ENCODE measurements around the gene TDRD6.
"Not testable (repeated sequence)": the region's sequence is repeated elsewhere in the genome, so short reads cannot be mapped to it uniquely, and the experiment has no call there.

TDRD6 gene, protein sequence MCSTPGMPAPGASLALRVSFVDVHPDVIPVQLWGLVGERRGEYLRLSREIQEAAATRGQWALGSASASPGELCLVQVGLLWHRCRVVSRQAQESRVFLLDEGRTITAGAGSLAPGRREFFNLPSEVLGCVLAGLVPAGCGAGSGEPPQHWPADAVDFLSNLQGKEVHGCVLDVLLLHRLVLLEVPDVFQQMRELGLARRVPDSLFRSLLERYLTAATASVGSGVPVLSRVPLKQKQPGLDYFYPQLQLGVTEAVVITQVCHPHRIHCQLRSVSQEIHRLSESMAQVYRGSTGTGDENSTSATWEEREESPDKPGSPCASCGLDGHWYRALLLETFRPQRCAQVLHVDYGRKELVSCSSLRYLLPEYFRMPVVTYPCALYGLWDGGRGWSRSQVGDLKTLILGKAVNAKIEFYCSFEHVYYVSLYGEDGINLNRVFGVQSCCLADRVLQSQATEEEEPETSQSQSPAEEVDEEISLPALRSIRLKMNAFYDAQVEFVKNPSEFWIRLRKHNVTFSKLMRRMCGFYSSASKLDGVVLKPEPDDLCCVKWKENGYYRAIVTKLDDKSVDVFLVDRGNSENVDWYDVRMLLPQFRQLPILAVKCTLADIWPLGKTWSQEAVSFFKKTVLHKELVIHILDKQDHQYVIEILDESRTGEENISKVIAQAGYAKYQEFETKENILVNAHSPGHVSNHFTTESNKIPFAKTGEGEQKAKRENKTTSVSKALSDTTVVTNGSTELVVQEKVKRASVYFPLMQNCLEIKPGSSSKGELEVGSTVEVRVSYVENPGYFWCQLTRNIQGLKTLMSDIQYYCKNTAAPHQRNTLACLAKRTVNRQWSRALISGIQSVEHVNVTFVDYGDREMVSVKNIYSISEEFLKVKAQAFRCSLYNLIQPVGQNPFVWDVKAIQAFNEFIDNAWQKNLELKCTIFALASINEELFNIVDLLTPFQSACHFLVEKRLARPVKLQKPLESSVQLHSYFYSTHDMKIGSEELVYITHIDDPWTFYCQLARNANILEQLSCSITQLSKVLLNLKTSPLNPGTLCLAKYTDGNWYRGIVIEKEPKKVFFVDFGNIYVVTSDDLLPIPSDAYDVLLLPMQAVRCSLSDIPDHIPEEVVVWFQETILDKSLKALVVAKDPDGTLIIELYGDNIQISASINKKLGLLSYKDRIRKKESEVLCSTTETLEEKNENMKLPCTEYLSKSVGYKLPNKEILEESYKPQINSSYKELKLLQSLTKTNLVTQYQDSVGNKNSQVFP (N-terminal part only)

DNA sequence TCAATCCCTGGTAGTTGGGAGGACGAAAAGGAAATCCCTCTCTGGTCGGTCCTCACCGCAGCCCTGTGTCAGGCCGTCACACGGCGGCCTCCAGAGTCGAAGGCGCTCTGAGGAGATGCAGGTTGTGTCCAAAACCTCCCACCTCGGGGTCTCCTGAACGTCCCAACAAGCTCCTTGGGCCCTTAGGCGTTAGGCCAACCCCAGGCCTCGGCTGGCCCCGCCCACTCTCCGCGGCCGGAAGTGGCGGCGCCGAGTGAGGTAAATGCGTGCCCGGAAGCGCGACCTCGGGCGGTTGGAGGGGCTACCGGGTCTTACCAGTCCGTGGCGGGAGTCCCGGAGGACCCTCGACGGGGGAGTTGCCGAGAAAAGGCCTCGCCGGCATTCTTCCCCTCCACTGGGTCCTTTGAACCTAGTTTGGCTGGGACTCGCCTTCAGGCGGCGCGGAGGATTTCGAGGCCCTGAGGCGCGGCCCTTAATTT, at the start of gene TDRD6:
TSS of gene TDRD6 (plus strand) at position 267 of the 479 bp plus-strand sequence. CDS start 244 bp downstream, outside the sequence.
- DNase-seq: no peak

DNA sequence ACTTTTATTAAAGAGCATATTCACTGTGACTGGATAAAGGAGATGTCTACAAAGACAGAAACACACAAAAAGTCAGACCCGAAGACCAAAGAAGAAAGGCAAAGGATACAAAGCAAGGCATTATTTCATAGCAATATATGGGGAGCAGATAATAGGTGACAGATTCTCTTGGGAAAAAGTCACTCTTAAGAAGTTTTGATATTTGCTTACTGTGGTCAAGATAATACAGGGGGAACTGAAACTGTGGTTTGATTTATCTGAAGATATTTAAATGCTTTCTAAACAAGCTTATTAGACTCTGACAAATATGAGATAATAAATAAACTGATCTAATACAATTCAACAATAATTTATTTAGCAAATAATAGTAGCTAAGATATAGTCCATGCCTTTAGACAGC, 49.8 kb upstream of the TDRD6 start:
- DNase-seq: no peak

DNA sequence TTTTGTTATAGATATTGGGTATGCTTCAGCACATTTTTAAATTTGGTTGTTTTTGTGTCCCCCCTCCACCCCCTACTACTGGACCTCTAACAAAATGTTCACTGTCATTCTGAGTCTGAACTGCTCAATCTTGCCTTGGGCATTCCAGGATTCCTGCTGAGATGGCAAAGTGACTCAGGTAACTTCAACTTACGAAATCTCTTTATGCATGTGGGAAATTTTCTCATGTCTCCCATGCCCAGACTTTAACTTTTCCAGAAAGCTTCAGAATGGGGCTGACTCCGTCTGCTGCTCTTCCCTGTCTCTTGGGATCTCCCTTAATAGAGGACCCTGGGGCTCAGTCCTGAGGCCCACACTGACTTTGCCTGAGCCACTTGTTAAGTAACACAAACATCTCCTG, 49.0 kb upstream of the TDRD6 start:
- no peak for DNase-seq

DNA sequence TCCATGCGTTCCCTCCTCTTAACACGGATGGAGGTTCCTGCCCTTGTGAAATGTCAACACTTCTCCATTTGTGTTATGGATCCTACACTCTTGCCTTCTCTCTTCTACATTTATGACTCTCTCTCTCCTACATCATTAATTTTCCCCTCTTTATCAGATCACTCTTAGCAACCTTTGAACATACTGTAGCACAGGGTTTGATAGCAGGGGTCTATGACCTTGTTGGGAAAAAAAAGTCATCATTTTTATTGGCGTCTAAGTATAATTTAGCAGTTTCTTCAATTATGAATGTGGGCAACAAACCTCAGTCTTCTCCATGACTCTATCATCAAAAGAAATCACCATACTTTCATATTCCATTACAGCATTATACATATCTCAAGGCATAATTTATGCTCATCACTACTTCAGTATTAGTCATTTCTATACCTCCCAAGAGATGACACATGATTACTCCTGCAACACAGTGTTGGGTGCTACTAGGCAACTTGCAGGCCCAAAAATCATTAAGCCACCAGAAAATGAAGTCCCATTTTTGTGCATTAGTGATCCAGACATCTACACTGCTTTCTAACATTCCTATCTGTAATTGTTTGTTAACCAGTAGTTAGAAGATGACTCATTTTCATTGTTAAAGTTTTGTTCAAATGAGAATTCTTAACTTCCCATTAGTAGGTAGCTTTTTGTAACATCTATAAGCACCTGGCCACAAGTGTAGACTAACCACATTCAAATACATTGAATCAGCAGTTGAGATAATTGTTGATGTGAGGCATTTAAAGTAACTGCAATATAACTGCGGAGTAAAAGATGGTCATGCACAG, 44.5 kb upstream of the TDRD6 start:
- no peak for DNase-seq

DNA sequence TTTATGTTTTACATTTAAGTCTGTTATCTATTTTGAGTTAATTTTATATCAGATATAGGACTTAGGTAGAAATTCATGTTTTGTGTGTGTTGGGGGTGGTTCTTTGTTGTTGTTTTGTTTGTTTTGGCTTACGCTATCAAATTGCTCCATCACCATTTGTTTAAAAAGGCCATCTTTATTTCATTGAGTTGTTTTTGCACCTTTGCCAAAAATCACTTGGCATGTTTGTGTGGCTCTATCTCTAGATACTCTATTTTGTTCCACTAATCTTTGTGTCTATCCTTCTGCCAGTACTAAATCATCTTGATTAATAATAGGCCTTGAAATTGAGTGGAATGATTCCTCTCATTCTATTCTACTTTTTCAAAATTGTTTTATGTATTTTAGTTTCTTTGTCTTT, 42.4 kb upstream of the TDRD6 start:
- no peak for DNase-seq

DNA sequence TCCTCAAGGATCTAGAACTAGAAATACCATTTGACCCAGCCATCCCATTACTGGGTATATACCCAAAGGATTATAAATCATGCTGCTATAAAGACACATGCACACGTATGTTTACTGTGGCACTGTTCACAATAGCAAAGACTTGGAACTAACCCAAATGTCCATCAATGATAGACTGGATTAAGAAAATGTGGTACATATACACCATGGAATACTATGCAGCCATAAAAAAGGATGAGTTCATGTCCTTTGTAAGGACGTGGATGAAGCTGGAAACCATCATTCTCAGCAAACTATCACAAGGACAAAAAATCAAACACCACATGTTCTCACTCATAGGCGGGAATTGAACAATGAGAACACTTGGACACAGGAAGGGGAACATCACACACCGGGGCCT, 39.6 kb upstream of the TDRD6 start:
- not testable (repeated sequence) for DNase-seq

DNA sequence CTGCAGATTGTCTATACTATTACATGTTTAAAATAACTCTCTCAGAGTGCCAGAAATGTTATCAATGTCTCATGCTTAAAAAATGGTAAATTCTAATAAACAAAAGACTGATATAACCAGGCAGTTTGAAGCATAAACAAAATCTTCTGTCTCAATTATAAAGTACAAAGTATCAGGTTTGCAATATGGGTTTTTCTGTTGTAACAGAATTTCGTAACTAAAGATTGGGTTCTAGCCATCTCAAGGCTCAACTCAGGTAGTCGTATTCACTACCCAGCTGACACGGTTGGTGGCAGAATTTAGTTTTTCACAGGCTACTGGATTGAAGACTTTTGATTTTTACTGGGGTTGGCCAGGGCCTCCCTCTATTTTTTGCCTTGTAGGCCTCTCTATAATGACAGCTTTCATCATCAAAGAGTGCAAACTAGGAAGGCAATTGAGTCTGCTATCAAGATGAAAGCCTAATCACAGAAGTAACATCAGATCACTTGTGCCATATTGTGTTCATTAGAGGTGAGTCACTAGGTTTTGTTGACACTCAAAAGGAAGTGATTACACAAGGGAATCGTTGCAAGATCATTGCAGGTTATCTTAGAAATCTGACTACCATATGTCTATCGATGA, 38.7 kb upstream of the TDRD6 start:
- DNase-seq: no peak

DNA sequence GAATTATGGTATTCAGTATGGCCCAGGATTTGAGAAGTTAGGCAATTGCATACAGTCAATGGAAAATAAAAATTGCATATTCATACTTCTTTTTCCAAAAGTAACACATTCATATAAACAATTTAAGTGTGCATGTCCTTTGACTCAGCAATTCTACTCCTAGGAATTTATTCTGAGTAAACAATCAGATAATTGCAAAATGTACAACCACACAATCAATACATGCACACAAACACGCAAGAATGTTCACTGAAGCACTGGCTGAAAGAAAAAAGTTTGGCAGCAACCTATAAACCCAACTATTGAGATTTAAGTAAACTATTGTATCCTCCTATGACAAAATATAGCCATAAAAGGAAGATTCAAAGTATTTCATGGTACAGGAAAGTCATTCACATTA, 36.7 kb upstream of the TDRD6 start:
- DNase-seq: no peak

DNA sequence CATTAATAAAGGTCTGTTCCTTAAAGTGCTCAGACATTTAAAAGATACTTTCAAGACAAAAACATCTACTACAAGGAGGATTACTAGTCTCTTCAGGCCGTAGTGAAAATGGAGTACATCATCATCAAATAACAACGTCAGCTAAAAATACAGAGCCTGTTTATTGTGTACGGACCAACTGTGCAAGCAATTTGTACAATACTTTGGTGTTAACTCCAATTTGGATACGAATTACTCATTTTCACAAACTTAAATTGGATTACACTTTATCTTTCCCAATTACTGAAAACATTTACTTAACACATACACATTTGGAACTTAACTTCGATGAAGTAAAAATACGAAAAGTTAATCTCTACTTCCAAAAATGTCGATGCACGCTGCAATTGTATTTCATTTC, 35.9 kb upstream of the TDRD6 start:
- no peak for DNase-seq

DNA sequence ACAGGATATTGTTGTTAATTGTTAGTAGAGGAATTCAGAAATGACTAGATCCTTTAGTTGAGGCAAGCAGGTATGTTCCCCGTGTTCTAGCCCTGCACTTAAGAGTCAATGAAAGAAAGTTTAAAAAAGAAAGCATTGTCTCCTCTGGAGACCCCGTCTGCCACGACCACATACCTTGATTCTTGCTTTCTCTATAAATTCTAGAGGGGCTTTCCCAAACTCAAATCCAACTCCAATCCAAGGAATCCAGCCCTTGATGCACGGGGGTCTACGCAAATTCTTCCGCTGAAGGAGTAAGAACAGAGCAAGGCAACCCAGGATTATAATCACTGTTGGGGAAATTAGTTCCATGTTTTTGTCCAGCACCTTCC, 35.5 kb upstream of the TDRD6 start:
- DNase-seq: no peak

DNA sequence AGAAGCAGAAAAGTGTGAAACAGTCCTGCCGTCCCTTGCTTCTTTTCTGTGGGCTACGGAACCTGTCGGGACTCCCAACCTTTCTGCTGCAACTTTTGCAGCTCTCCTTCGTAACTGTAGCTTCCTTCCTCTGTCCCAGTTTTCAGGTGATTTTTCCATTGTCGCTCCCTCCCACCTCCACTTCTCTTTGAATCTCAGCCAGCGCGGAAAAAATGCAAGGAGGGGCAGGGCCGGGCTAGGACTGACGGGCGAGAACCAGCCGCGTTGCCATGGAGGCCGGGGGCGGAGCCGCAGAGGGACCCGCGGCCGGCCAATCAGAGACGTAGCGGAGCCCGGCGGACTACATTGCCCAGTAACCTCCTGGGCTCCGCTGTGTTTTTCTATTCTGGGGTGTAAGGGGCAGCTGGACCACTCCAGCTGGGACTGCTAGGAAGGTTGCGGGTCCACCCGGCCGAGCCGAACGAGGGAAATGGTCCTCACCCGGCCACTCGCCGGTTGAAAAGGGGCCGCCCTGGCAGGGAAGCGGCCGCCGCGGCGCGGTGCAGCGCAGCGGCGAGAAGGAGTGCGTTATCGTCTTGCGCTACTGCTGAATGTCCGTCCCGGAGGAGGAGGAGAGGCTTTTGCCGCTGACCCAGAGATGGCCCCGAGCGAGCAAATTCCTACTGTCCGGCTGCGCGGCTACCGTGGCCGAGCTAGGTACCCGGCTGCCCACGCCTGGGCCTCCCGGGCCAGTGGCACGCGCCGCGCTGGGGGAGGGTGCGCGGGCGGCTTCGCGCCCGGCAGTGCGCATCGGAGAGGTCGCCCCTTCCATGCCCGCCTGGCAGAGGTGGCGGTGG, 34.9 kb upstream of the TDRD6 start, which contains the start of the genes CYP39A1 and SLC25A27:
TSS of gene CYP39A1 (minus strand) at position 216 of the 836 bp plus-strand sequence. CDS start 236 bp downstream, outside the sequence.
TSS of gene SLC25A27 (plus strand) at position 373 of the 836 bp plus-strand sequence. CDS start at position 591, 218 bp downstream.
- DNase-seq: no peak

DNA sequence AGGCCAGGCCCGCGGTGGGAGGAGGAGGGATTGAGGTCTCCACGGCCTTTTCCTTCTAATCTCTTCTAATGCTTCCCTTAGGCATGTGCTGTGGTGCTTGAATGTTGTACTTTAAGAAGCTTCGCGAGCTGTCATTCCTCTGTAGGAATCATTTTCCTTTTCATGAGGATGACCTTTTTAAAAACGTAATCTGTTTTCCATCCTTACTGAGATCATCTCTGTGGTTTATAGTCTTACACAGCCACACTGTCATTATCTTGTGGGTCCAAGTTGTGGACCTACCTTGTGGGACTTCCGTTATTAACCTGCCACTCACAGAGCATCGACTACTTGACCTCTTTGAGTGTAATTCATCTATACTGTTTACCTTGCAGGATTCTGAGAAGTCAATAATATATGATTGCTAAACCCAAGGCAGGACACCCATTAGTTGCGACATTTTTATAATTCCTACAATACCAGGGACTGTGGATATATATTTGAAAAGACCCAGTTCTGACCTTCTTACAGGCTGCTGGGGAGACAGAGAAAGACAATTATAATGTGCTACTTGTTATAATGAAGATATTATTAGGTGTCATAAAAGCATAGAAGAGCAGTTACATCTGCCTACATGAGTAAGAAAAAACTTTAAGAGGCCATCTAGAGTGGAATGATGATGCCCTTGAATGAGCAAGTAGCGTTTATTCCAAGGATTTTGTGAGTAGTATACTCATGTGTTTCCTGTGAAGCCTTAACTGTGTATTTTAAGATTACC, 34.1 kb upstream of the TDRD6 start:
- no peak for DNase-seq

DNA sequence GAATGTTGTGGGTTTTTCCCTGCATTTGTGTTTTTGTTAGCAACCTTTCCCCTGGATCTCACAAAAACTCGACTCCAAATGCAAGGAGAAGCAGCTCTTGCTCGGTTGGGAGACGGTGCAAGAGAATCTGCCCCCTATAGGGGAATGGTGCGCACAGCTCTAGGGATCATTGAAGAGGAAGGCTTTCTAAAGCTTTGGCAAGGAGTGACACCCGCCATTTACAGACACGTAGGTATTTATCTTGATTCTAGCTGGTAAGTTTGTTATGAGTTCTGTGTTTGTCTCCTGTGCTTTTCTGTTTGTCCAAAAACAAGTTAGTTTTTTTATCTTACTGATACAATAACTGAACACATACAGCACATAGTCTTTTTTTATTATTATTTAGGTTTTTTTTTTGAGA, 31.9 kb upstream of the TDRD6 start:
- no peak for DNase-seq

DNA sequence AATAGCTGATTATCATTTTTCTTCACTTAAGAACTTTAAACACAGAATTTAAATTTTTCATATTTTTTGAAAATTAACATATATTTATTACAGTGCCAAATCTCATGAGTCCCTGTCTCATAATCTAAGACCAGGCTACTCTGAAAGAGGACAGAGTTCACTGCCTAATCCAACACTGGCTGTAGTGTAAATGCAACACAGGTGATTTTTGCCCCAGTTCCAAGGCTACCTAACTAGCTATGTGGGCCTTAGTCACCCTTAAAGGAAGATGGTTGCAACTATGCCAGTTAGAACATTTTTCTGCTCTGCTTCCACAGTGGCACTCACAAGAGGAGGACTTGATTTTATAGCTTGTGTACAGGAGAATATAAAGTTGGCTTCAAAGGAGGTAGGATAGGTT, 30.0 kb upstream of the TDRD6 start:
- DNase-seq: no peak

DNA sequence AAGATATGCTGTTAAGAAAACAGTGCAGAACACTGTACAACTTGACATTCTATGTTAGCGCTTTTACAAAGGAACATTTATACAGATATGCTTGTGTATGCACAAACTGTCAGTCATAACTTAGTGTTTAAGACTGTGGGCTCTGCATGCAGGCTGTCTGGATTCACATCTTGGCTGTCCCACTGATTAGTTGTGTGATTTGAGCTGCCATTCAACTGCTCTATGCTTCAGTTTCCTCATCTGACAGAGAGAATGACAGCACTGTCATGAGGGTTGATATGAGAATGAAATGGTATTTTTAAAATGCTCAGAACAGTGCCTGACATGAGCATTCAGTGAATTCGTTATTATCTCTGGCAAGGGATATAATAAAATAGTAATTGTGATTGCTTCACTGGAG, 26.2 kb upstream of the TDRD6 start:
- no peak for DNase-seq

DNA sequence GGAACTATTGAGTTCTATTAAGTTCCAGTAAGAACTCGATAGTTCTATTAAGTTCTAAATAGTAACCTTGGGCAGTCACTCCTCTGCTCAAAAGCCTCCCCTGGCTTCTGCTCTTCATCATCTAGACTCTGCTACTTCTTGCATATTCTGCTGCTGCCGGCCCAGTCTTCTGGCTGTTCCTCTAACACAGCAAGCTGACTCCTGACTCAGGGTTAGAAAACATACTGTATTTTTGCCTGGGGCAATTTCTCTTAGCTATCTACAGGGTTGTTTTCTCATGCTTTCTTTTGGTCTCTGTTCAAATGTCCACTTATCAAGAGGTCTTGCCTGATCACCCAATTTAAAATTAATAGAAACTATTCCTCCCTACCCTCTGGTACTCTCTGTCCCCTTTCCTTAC, 20.3 kb upstream of the TDRD6 start:
- no peak for DNase-seq

DNA sequence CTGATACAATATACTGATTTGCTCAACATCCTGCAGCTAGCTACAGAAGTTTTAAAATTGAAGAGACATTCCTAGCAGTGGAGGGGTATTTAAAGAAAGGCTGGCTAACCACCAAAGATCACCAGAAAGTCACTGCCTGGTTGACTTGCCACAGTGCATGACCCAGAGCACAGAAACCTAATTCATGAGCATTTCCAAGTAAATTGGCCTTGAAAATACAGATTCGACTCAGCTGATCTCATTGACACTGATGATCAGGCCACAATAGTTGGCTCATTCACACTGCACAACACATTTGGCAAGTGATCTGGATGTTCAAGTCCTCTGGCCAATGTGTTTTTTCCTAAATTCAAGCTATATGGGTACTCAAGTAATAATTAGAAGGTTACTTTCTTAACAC, 13.3 kb upstream of the TDRD6 start:
- no peak for DNase-seq

DNA sequence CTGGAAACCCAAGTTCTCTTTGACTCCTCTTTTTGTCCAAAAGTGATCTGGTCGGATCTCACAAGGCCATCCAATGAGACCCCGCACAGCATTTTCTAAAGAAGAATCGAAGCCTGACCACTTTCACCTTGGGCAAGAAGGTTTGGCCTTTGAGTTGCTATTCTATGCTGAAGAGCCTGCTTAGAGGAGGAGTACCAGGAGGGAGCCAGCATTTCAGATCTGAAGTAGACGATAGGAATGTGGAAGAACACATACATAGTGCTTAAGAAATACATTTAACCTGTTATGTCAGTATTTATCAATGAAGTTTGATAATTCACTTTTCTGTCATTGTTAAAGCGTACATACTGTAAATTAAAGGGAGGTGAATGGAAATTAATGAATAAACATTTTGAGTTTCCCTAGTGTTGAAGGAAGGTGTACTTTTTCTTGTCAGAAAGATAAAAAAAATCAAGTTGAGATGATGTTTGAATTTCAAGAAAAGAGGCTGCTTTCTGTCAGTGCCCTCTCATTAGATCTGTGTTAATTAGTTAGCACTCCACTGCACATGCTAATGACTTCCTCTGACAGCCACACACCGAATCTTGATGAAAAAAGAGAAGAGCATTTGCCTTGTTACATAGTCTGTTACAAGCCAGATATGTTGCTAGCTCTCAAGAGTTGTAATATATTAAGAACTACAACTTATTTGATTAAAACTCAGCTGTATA, 10.9 kb upstream of the TDRD6 start:
- no peak for DNase-seq

DNA sequence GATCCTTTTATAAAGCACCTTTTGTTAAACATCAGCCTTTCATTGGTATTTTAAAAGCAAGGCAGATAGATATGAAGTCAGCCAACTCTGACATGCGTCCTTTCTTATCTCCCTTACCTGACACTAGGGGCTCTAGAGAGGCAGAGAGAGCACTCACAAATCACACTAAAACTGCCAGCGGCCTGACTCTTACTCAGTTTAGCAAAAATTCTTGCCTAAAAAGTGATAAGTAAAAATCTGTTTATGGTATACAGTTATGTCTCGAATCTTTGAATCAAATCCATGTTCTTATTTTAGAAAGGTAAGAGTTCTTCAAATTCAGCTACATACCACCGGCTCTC, 10.4 kb upstream of the TDRD6 start:
- DNase-seq: peak in 1 of 2 experiments; percentile 6

Measured in AML-193 (cell line).